Measurements from ENCODE around the gene BCLAF1.

GRCh38 chr6:136288566-136289326, 900 bp downstream of the BCLAF1 start:
- peak in 3 of 7 experiments; percentile 47 to 64 (median 57) for TF ChIP-seq CTCF (IDR thresholded peaks at IDR 0.05)
- TF ChIP-seq POLR2A (IDR thresholded peaks at IDR 0.05): no peak

All from body of pancreas (tissue), 4 donors.